Fibroblast of skin of left biceps (primary cell): Measurements from ENCODE around the gene HNRNPA1L2.
A peak's percentile ranks its signal among the peaks of the same experiment; 100 is the strongest.
"Not testable (repeated sequence)": the region's sequence is repeated elsewhere in the genome, so short reads cannot be mapped to it uniquely, and the experiment has no call there.

ENCODE experiments used
- DNase-seq, 2 experiments: peaks; one replicate each; pipeline ENCODE4 v3.0.0-alpha.2; 2013; ENCODE audit warnings: low read depth in 2 of 2

The HNRNPA1L2 gene

DNA sequence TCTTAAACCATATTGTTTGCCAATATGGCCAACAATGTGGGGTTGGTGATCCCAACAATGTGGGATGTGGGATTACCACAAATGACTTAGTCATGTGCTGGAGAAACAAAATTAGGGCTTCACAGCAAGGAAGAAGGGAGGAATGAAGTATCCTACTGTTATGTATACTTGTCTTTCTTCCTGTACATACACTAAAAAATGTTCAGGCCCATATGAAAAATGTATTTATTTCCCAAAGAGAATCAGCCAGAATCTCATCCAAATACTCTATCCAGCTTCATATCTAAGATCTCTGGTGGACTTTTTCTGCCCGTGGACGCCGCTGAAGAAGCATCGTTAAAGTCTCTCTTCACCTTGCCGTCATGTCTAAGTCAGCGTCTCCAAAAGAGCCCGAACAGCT, at the start of gene HNRNPA1L2:
Gene HNRNPA1L2, plus strand, starts transcription at position 301 of the 400 bp plus-strand sequence. Its CDS starts 62 bp downstream, at position 363.
- DNase-seq = no peak

DNA sequence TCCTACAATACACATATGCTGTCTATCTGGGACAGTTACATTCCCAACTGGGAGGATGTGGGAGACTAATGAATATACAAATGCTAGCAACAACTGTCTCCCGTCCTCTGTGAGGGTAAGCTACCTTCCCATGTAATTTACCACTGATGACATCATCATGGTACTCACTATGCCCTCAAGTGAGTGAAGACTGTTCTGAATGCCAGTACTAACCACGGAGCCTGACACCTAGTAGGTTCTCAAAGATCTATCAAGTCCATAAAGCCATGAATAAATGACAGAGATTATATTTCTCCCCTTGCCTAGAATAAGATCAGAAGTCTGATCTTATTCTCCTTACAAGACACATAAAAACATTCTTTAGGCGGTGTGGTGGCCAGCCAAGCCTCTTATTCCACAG, 49.1 kb upstream of the HNRNPA1L2 start:
- DNase-seq = not testable (repeated sequence)

- DNase-seq = not testable (repeated sequence)
Observed at GRCh38 chr13:52593812-52594211, 48.4 kb upstream of the HNRNPA1L2 start.

DNA sequence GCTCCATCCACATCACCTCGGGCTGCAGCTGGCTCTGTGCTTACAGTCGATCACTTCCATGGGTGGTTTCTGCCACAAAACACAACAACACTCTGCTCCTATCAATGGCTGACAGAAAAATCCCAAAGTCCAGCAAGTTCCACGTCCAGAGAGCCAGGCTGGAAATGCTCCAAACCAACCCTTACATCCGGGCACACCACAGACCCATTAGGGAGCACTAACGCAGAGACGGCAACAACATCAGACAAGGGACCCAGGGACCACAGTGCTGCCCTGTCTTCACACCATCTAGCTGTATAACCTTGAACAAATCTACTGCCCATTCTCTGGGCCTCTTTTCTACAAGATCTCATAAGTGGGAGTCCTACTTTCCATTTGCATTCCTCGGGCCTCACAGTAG, 47.9 kb upstream of the HNRNPA1L2 start:
- DNase-seq = not testable (repeated sequence)

- DNase-seq = no peak
Observed at GRCh38 chr13:52597676-52598075, 44.6 kb upstream of the HNRNPA1L2 start.

DNA sequence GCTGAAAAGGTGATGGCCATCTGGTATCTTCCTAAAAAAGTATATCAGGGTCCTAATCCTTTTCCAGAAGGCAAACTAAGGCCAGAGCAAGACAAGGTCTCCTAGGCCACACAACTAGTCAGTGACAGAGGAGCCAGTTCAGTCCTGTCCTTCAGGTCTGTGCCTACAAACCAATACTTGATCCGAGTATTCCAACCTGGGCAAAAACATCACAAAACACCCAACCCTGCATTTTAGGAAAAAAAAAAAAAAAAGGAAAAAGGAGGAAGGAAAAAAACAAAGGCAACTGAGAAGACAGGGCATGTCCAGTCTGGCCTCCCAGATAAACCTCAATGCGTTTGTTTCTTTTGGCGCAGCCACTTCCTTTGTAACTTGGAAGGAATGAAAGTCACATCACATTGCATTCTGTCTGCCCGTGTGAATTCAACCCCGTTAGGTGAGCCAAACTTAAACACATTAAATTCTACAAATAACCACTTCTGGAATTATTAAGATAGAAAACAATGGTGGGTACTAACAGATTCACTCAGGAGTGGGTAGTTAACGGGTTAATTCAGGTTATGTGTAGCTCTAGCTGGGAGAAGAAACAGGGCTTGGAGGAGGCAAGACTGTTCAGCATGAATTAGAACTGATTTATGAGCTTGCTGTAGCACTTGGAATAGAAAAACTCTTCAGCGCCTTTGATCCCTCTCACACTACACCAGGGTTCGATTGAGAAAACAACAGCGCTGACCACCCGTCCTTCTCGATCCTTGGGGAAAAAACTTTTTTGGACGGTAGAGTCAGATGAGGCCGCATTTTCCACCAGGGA, 43.0 kb upstream of the HNRNPA1L2 start:
- DNase-seq = no peak

- no peak for DNase-seq
Observed at GRCh38 chr13:52599848-52600603, 42.2 kb upstream of the HNRNPA1L2 start.

DNA sequence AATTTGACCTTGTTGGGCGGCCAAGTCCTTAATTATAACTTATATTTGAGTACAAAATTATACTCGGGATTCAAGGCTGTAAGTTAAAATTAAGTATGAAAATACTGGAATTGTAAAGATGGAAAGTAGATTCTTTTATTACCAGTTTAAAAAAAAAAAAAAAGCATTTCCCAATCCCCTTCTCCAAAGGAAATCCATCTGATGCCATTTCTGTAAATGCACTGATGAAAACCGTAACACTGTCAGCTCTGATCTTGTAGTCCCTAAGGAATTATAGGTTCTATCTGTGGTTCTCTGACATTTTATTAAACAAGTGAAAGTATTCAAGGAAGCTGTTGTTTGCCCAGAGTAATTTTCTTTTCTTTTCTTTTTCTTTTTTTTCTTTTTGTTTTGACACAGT, 41.6 kb upstream of the HNRNPA1L2 start:
- no peak for DNase-seq

DNA sequence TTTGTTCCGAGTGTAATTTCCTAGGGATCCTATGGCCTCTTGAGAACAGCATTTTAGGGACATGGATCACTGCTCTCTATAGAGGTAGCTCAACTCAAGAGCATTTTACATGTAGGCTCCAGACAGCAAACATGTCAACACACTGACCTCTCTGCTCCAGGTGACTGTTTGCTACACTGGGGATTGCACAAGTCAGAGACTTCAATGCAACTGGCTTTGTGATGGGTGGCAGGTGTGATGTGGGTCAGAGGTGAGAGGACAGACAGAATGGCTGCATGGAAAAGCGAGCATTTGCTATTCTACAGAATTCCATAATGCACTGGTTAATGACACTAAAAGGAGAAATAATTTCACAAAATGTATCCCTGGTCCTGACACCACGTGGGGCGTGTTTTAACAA, 38.9 kb upstream of the HNRNPA1L2 start:
- DNase-seq = not testable (repeated sequence)

GRCh38 chr13:52606126-52606525, 36.1 kb upstream of the HNRNPA1L2 start:
- not testable (repeated sequence) for DNase-seq

DNA sequence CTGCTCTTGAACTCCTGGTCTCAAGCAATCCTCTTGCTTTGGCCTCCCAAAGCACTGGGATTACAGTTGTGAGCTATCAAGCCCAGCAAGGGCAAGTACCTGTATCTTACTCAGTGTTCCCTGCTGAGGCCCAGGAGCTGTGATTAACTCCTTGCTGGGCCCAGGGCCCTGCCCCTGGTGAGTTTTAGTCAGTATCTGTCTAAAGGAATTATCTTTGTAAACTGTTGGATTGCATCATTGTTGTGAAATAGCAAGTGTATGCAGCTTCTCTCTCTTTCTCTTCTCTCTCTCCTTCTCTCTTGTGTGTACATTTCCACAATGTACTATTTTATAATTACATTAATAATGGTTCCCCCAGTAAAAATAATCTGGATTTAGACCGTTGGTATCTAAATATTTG, 35.4 kb upstream of the HNRNPA1L2 start:
- DNase-seq = not testable (repeated sequence)

- not testable (repeated sequence) for DNase-seq
Observed at GRCh38 chr13:52608184-52608583, 34.0 kb upstream of the HNRNPA1L2 start.

DNA sequence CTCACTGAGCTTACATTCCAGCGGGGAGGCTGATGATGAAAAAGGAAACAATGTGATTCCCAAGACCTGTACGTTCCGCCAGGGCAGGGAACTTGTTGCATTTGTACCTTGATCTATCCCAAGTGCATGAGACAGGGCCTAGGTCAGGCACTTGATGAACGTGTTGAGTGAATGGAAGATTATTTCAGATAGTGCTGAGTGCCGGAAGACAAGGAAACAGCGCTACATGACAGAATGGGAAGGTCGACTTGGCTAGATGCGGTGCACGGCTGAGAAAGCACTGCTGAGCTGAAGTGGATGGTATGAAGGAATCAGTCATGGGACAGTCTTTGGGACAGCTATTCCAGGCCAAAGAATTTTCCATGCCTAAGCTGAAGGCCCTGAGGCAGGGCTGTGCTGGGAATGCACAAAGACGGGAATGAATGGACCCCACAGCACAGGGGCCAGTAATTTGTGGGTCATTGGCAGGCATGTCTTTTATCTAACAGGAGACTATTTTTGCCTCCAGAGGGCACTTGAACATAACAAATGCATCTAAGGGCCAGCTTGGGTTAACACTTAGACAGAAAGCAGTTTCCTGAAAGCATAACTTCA, 33.1 kb upstream of the HNRNPA1L2 start:
- not testable (repeated sequence) for DNase-seq

DNA sequence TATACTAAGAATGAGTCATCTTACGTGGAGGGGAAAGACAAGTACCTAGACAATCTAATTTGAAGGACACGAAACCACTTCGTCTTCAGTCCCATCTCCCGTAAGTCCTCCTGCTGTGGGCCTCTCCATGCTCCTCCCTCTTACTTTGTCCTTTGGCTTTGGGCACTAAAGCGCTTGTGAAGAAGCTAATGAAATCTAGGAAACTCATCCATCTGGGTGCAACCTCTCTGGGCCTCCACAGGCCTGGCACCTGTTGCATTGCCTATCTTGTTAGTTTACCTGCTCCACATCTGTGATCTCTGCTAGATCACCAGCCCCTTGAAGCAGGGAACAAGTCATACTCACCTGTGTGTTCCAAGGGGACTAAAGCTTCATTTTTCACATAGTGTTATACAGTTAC, 32.1 kb upstream of the HNRNPA1L2 start:
- not testable (repeated sequence) for DNase-seq

GRCh38 chr13:52615134-52615801, 27.0 kb upstream of the HNRNPA1L2 start:
- no peak for DNase-seq

DNA sequence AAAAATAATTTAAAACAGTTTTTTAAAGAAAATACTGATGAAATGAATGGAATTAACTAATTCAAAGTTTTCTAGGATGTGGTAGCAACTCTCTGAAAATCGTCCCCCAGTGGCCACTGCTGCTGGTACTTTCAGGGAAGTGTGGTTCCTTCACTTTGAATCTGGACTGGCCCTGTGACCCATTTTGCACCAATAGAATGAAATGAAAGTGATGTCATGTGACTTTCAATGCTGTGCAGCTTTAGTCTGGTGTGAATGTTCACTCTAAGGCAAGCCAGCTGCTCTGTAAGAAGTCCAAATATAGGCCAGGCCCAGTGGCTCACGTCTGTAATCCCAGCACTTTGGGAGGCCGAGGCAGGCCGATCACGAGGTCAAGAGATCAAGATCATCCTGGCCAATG, 26.4 kb upstream of the HNRNPA1L2 start:
- no peak for DNase-seq

DNA sequence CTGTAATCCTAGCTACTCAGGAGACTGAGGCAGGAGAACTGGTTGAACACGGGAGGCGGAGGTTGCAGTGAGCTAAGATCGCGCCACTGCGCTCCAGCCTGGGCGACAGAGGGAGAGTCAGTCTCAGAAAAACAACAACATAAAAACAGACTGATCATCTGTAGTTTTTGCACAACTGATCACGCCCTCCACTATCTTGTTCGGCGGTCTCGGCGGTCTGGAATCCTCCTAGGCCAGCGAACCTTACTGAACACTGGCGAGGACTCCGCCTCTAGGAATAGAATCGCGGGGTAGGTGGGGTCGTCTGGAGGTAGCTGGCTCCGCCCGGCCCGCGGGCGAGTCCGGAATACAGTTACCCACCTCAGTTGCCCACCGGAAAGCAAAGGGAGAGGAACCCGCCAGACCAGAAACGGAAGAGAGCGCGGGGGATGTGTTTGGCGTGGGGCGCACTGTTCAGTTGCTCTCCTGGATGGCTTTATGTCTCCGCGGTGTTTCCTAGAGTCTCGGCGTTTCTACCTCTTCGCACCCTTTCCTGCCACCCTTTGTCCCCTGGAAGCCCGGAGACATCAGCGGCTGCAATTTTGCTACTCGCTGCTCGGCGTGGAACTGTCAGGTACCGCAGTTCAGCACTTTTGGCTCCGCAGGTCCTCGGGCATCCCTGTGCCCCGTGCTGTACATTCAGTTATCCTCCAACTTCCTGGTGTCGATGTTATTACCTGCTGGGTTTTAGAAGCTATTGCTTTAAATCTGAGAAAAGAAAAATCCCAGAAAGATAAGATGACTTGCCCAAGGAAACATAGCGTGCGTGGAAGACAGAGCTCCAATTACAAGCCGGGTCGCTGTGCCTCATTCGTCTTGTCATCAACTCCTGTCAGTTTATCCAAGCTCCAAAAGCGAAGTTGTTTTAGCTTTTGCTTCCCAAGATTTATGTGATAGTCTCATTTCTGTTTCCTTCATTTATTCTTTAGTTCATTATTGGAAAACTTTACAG, 24.9 kb upstream of the HNRNPA1L2 start:
- DNase-seq = peak; percentile 51 to 59

- DNase-seq = not testable (repeated sequence)
Observed at GRCh38 chr13:52631083-52631690, 11.0 kb upstream of the HNRNPA1L2 start.

GRCh38 chr13:52638666-52639328, 3.4 kb upstream of the HNRNPA1L2 start:
- no peak for DNase-seq

GRCh38 chr13:52644108-52644507, 1.9 kb downstream of the HNRNPA1L2 start:
- DNase-seq = no peak
